ENCODE results near the gene CASZ1. TPM values are rescaled to one million over a fixed set of nuclear protein-coding genes. Genes with fewer than 3 reads are reported as not detected.

CASZ1 gene
- total RNA-seq, 2 donors from 2014 or later: 90.9 to 96.9 TPM

DNA sequence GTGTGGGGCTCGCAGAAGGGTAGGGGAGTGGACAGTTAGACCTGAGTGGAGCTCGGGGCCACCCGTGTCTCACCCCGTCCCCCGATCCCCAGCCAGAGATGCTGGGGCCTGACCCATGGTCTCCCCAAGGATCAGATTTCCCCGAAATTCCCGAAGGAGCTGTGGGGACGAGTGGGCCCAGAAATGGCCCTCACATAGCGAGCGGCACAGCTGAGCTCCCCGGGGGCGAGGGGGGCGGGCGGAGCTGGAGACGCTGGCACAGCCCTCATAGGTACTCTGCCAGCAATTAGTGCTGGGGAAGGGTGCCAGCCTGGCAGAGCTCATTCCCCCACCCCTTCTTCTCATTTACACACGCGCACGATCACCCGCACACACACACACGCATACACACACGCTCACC, 9.2 kb downstream of the CASZ1 start:
- Histone ChIP-seq H3K9me3 (no peaks in the 10 kb centered on the region), H3K36me3 (no peaks in the 10 kb centered on the region), H3K4me1 (replicated peaks) (peaks cover 16% of the 10 kb centered on the region), H3K27me3 (replicated peaks; ENCODE audit: insufficient read depth) (no peaks in the 10 kb centered on the region), H3K4me3 (no peak overlapping the region), H3K27ac (peak overlapping the region in 1 of 2 donors; percentile 96)
- WGBS: 74% methylated on average over 21 of the region's 21 CpGs
- intact Hi-C loops (cut with DNase I): no loop called here
- TF ChIP-seq POLR2A (IDR thresholded peaks at IDR 0.05): no peak
- TF ChIP-seq POLR2AphosphoS5 (IDR thresholded peaks at IDR 0.05): no peak
- no peak for DNase-seq (ENCODE audit: low spot score)

DNA sequence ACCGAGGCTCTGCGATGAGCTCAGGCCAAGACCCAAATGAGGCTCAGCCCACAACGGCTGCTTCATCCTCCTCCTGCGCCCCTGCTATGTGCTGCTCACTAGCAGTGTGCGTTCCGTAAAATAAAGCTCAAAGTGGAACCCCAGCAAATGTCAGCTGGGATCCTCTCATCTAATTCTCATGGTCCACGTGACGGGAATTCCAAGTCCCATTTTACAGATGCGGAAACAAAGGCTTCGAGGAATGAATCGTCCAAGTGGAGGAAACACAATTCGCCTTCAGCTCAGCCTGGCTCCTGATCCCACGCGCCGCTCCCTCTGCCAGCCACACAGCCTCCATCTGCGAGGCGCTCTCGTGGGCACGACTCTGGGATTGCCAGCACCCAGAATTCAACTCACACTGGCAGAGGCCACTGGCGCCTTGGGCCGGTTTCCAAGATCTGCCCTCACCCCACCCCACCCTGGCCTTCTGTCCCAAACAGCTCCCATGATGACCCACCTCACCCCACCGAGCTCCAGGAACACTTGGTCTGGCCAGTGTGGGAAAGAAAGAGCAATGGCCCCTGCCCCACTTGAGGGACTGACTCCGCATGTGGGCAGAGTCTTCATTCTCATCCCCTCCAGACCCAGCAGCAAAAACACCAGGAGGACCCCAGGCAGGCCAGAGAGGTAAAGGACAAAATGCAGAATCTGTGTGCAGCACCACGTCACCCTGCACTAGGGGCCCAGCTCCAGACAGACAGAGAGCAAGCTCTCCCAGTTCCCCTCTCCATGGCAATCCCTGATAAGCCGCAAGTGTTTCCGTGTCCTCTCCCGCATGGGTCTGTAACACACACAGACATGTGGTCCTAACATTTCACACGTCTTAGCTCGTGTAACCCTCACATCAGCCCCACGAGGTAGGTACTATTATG, 10.5 kb downstream of the CASZ1 start:
- H3K36me3 ChIP-seq: no peaks in the 10 kb centered on the region
- TF ChIP-seq POLR2A (IDR thresholded peaks at IDR 0.05) (no peak), POLR2AphosphoS5 (IDR thresholded peaks at IDR 0.05) (no peak)
- TF ChIP-seq, protein P1, sequence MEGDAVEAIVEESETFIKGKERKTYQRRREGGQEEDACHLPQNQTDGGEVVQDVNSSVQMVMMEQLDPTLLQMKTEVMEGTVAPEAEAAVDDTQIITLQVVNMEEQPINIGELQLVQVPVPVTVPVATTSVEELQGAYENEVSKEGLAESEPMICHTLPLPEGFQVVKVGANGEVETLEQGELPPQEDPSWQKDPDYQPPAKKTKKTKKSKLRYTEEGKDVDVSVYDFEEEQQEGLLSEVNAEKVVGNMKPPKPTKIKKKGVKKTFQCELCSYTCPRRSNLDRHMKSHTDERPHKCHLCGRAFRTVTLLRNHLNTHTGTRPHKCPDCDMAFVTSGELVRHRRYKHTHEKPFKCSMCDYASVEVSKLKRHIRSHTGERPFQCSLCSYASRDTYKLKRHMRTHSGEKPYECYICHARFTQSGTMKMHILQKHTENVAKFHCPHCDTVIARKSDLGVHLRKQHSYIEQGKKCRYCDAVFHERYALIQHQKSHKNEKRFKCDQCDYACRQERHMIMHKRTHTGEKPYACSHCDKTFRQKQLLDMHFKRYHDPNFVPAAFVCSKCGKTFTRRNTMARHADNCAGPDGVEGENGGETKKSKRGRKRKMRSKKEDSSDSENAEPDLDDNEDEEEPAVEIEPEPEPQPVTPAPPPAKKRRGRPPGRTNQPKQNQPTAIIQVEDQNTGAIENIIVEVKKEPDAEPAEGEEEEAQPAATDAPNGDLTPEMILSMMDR (IDR thresholded peaks at IDR 0.05): no peak
- peaks cover 12% of the 10 kb centered on the region for H3K4me1 ChIP-seq (replicated peaks)
- H3K9me3 ChIP-seq: no peaks in the 10 kb centered on the region
- WGBS: 88% methylated on average over 30 of the region's 30 CpGs
- no peak for DNase-seq (ENCODE audit: low spot score)
- intact Hi-C loops (cut with DNase I): no loop called here
- no peak overlapping the region for H3K4me3 ChIP-seq
- H3K27ac ChIP-seq: no peak overlapping the region
- H3K27me3 ChIP-seq (replicated peaks; ENCODE audit: insufficient read depth): no peaks in the 10 kb centered on the region

DNA sequence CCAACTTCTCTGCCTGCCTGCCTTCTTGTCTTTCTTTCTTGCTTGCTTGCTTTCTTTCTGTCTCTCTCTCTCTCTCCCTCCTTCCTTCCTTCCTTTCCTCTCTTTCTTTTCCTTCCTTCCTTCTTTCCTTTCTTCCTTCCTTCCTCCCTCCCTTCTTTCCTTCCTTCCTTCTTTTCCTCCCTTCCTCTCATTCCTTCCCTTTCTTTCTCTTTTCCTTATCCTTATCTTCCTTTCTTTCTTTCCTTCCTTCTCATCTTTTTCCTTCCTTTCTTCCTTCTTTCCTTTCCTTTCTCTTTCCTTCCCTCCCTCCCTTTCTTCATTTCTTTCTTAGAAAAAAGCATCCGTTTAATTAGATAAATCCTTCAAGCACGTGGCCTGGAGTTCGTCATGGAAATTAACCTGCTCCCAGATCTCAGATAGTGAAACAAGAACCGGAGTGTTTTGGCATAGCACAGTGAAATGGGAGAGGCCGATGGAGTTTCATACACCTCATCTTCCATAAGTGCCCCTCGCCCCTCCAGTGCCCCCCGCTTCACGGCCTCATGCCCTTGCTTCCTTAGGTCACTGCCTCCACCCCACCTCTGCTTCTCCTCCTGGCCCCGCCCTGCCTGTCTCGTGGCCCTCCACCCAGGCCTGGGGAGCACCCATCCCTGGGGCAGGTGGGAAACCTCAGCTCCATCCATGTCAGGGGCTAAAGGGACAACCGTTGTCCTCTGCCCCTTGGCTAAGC, 11.3 kb downstream of the CASZ1 start:
- intact Hi-C loops (cut with DNase I): no loop called here
- Histone ChIP-seq H3K4me3 (no peak overlapping the region), H3K4me1 (replicated peaks) (peaks cover 17% of the 10 kb centered on the region), H3K36me3 (no peaks in the 10 kb centered on the region), H3K27ac (no peak overlapping the region), H3K9me3 (no peaks in the 10 kb centered on the region), H3K27me3 (replicated peaks; ENCODE audit: insufficient read depth) (no peaks in the 10 kb centered on the region)
- 72% methylated on average over 11 of the region's 11 CpGs for WGBS
- TF ChIP-seq, protein P1 (IDR thresholded peaks at IDR 0.05): no peak
- TF ChIP-seq POLR2AphosphoS5 (IDR thresholded peaks at IDR 0.05) (no peak), POLR2A (IDR thresholded peaks at IDR 0.05) (no peak)
- no peak for DNase-seq (ENCODE audit: low spot score)

DNA sequence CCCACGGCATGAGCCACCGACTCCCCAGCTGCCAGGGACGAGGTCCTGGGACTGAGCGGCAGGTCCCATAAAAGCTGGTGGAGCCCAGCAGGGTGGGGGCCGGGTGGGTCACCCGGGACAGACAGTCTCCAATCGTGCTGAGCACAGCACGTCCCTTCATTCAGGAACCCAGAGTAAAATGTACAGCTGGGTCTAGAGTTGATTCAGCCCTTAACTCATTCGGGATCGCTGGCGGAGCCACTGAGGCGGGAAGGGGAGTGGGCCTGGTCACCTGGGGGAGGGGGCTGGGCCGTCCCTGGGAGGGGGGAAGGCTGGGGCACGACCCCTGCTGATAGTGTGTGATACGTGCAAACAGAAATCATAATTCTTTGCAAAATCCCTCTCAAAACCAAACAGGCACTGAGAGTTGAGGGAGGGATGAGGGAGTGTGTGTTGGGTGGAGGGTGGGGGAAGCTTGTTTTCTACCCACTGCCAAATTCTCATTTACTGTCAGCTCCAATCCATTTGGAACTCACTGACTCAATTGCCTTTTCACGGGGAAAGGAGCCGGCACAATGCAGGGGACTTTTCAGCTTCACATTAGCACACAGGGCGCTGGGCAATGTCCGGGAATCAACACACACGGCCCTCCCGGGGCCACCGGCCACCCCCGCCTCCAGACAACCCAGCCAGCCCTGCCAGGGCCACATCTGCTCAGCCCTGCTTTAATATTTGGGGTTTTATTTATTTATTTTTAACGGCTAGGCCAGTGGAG, 13.8 kb downstream of the CASZ1 start:
- TF ChIP-seq POLR2AphosphoS5 (IDR thresholded peaks at IDR 0.05) (no peak), POLR2A (IDR thresholded peaks at IDR 0.05) (no peak)
- TF ChIP-seq, protein P1 (IDR thresholded peaks at IDR 0.05): no peak
- H3K4me3 ChIP-seq: no peak overlapping the region
- DNase-seq (ENCODE audit: low spot score): no peak
- no peaks in the 10 kb centered on the region for H3K36me3 ChIP-seq
- peak overlapping the region in 1 of 2 donors; percentile 85 for H3K27ac ChIP-seq
- intact Hi-C loops (cut with DNase I): no loop called here
- H3K27me3 ChIP-seq (replicated peaks; ENCODE audit: insufficient read depth): no peaks in the 10 kb centered on the region
- peaks cover 24% of the 10 kb centered on the region for H3K4me1 ChIP-seq (replicated peaks)
- WGBS: 73% methylated on average over 24 of the region's 24 CpGs
- H3K9me3 ChIP-seq: no peaks in the 10 kb centered on the region

DNA sequence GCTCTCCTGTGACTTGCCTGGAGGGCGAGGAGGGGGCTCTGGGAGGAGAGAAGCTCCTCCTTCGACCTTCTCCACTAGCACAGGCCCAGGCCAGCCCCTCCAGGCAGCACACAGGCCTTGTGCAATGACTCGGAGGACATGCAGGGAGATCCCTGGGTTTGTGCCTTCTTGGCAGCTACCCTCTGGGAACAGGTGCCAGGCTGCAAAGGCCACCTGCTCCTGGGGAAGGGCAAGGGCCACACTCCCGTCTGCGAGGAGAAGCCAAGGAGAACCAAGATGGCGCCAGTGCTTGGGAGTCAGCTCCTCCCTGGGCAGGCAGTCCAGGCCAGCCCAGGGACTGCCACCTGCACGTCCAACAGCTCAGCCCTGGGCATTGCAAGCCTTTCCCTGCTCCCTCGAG, 15.3 kb downstream of the CASZ1 start:
- Histone ChIP-seq H3K4me1 (replicated peaks) (peaks cover 34% of the 10 kb centered on the region), H3K27ac (peak overlapping the region in 1 of 2 donors; percentile 85), H3K36me3 (no peaks in the 10 kb centered on the region), H3K4me3 (no peak overlapping the region), H3K9me3 (no peaks in the 10 kb centered on the region), H3K27me3 (replicated peaks; ENCODE audit: insufficient read depth) (no peaks in the 10 kb centered on the region)
- 76% methylated on average over 7 of the region's 8 CpGs for WGBS
- TF ChIP-seq, protein P1 (IDR thresholded peaks at IDR 0.05): no peak
- no peak for TF ChIP-seq POLR2AphosphoS5 (IDR thresholded peaks at IDR 0.05)
- no peak for TF ChIP-seq POLR2A (IDR thresholded peaks at IDR 0.05)
- intact Hi-C loops (cut with DNase I): no loop called here
- DNase-seq (ENCODE audit: low spot score): no peak
